HG02884 (cell line): ENCODE data around the gene OAS3.
"Not testable (repeated sequence)": the region's sequence is repeated elsewhere in the genome, so short reads cannot be mapped to it uniquely, and the experiment has no call there.

ENCODE experiments used
- ATAC-seq: cut with Tn5 transposase; IDR thresholded peaks from one replicate; pipeline ENCODE4 v1.9.1; 2021; ENCODE audit warnings: mild to moderate bottlenecking, moderate library complexity; ENCODE audit not compliant: unreplicated experiment

Gene OAS3

GRCh38 chr12:112948806-112949205, 10.5 kb downstream of the OAS3 start:
- ATAC-seq, result no peak

DNA sequence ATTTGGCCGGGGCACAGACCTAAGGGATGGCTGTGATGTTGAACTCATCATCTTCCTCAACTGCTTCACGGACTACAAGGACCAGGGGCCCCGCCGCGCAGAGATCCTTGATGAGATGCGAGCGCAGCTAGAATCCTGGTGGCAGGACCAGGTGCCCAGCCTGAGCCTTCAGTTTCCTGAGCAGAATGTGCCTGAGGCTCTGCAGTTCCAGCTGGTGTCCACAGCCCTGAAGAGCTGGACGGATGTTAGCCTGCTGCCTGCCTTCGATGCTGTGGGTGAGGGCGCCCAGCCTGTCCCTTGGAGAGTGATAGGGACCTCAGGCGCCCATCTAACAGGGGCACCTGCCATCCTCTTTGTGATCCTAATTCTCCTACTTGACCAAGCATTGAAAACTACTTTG, 12.4 kb downstream of the OAS3 start:
- ATAC-seq, result no peak

GRCh38 chr12:112957125-112957524, 18.9 kb downstream of the OAS3 start:
- not testable (repeated sequence) for ATAC-seq

DNA sequence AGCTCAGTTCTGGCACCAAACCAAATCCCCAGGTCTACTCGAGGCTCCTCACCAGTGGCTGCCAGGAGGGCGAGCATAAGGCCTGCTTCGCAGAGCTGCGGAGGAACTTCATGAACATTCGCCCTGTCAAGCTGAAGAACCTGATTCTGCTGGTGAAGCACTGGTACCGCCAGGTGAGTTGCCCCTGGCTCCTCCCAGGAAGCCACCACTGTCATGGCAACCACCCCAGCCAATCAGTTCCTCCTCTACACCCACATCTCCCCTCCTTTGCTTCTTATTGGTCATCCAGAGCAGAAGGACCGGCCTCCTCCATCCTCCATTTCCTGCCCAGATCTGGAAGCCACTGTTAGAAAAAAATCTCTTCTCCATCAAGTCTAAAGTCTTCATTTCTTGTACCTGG, 22.8 kb downstream of the OAS3 start:
- no peak for ATAC-seq

DNA sequence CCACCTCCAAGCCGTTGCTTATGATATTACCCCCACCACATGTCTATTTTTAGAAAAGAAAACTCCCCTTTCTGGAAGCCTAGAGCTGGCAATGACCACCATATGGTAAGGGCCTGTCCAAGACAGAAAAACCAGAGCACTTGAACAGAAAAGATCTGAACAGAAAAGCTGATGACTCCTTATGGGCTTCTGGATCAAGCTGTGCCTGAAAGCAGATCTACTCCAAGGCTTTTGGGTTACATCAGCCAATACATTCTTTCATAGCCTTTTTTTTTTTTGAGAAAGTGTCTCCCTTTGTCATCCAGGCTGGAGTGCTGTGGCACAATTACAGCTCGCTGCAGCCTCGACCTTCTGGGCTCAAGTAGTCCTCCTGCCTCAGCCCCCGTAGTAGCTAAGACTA, 23.3 kb downstream of the OAS3 start:
- ATAC-seq, result no peak

- no peak for ATAC-seq
Observed at GRCh38 chr12:112962561-112962960, 24.3 kb downstream of the OAS3 start.

GRCh38 chr12:112963227-112963861, 25.1 kb downstream of the OAS3 start:
- no peak for ATAC-seq

DNA sequence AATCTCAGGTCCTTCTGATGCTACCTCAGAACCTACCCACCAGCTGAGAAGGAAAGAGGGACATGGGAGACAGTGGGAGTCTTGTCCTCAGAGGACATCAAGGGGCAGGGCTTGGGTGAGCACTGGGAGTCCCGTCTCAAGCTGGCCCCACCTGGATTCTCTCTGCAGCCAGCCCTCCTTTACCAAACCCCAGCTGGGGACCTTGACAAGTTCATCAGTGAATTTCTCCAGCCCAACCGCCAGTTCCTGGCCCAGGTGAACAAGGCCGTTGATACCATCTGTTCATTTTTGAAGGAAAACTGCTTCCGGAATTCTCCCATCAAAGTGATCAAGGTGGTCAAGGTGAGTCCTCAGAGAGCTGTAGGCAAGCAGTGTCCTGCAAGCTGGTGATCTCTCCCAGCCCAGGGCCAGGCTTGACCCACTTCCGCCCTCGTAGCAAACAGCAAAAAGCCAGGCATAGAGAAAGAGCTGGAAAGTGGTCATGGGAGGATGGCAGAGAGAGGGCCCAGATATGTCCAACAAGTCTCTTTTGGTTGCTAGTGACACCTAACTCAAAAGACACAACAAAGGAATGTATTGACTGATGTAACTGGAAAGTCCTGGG, 25.9 kb downstream of the OAS3 start:
- ATAC-seq, result no peak

GRCh38 chr12:112964915-112965314, 26.6 kb downstream of the OAS3 start:
- no peak for ATAC-seq

DNA sequence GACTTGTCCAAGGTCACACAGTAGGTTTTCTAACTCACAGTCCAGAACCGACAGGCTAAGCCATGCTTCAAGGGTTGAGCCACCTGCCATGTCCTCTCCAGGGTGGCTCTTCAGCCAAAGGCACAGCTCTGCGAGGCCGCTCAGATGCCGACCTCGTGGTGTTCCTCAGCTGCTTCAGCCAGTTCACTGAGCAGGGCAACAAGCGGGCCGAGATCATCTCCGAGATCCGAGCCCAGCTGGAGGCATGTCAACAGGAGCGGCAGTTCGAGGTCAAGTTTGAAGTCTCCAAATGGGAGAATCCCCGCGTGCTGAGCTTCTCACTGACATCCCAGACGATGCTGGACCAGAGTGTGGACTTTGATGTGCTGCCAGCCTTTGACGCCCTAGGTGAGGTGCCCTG, 27.4 kb downstream of the OAS3 start:
- ATAC-seq, result no peak

- no peak for ATAC-seq
Observed at GRCh38 chr12:112967306-112967705, 29.0 kb downstream of the OAS3 start.

DNA sequence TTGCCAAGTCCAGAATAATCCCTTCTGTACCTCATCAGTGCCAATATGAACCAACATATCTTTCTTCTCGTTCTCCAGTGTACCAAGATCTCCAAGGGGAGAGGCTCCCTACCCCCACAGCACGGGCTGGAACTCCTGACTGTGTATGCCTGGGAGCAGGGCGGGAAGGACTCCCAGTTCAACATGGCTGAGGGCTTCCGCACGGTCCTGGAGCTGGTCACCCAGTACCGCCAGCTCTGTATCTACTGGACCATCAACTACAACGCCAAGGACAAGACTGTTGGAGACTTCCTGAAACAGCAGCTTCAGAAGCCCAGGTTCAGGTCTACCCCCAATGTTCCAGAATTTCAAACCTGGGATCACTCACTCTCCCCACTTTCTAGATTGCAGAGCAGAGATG, 29.6 kb downstream of the OAS3 start:
- no peak for ATAC-seq

DNA sequence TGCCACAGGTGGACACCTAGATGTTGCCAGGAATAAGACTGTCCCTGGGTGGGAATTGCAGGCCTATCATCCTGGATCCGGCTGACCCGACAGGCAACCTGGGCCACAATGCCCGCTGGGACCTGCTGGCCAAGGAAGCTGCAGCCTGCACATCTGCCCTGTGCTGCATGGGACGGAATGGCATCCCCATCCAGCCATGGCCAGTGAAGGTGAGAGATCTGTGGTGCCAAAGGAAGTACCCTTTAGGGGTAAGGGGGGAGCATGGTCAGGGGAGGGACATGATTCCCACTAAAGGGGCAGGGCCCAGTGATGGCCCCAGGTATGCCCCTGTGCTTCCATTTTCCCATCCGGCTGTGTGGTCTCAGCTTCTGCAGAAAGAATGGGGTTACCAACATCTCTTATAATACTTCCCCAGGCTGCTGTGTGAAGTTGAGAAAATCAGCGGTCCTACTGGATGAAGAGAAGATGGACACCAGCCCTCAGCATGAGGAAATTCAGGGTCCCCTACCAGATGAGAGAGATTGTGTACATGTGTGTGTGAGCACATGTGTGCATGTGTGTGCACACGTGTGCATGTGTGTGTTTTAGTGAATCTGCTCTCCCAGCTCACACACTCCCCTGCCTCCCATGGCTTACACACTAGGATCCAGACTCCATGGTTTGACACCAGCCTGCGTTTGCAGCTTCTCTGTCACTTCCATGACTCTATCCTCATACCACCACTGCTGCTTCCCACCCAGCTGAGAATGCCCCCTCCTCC, 31.5 kb downstream of the OAS3 start:
- no peak for ATAC-seq

GRCh38 chr12:112970391-112970790, 32.1 kb downstream of the OAS3 start:
- ATAC-seq, result no peak

DNA sequence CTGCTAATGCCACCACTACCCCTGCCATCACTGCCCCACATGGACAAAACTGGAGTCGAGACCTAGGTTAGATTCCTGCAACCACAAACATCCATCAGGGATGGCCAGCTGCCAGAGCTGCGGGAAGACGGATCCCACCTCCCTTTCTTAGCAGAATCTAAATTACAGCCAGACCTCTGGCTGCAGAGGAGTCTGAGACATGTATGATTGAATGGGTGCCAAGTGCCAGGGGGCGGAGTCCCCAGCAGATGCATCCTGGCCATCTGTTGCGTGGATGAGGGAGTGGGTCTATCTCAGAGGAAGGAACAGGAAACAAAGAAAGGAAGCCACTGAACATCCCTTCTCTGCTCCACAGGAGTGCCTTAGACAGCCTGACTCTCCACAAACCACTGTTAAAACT, 33.0 kb downstream of the OAS3 start:
- no peak for ATAC-seq

- no peak for ATAC-seq
Observed at GRCh38 chr12:112973011-112973735, 34.9 kb downstream of the OAS3 start.

- no peak for ATAC-seq
Observed at GRCh38 chr12:112973818-112974231, 35.6 kb downstream of the OAS3 start.

GRCh38 chr12:112974904-112975303, 36.6 kb downstream of the OAS3 start:
- no peak for ATAC-seq

GRCh38 chr12:112977139-112977538, 38.9 kb downstream of the OAS3 start:
- ATAC-seq, result no peak

- no peak for ATAC-seq
Observed at GRCh38 chr12:112977641-112978040, 39.4 kb downstream of the OAS3 start.

DNA sequence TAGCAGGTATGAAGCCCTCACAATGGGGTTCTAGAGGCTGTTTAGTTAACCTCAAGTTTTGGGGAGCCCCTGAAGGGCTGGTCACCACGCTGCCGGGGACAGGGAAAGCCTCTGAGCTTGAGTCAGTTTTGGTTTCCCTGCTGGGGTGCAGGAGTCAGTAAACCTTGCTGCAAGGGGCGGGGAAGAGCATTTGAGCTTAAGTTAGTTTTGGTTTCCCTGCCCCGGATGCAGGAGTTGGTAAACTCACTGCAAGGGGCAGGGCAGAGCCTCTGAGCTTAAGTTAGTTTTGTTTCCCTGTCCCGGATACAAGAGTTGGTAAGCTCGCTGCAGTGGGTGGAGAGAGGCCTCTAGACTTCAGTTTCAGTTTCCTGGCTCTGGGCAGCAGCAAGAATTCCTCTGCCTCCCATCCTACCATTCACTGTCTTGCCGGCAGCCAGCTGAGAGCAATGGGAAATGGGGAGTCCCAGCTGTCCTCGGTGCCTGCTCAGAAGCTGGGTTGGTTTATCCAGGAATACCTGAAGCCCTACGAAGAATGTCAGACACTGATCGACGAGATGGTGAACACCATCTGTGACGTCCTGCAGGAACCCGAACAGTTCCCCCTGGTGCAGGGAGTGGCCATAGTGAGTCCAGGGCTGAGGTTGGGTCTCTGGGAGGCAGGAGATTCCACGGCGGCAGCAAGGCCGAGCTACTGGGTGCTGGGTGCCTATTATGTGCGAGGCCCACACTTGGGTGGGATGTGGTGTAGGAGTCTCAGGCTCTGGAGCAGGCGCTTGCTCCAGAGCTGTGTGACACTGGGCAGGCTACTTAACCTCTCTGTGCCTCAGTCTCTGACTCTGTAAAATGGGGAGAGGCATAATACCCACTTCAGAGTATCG, 40.1 kb downstream of the OAS3 start, which contains the start of gene OAS2:
OAS2 (plus strand) TSS at position 357 of the 878 bp plus-strand sequence; CDS start at position 447, 90 bp downstream.
- peak; percentile 91 for ATAC-seq
